Fibroblast of lung (primary cell): ENCODE measurements around the gene CDH7. TPM values are rescaled to one million over a fixed set of nuclear protein-coding genes. Genes with fewer than 3 reads are reported as not detected.

Experiments
- DNase-seq, 2 donors: peaks; one replicate each; pipeline versions ENCODE4 v3.0.0 to v3.0.0-alpha.2; 2010; ENCODE audit warnings: low read depth in 2 of 2
- H2AFZ ChIP-seq: 2 replicates; pipeline ENCODE4 v1.5.1; 2012; ENCODE audit warnings: low read length, control low read depth, inconsistent platforms
- H3K27ac ChIP-seq: 2 replicates; pipeline ENCODE4 v1.5.1; 2011; ENCODE audit warnings: low read length, control low read depth; ENCODE audit not compliant: insufficient read depth
- H3K27me3 ChIP-seq: 2 replicates; pipeline ENCODE4 v1.5.1; 2011; ENCODE audit warnings: mild to moderate bottlenecking, low read length; ENCODE audit not compliant: control insufficient read depth, insufficient read depth
- H3K36me3 ChIP-seq: 2 replicates; pipeline ENCODE4 v1.5.1; 2011; ENCODE audit warnings: low read length; ENCODE audit not compliant: control insufficient read depth, insufficient read depth
- H3K4me1 ChIP-seq: 2 replicates; pipeline ENCODE4 v1.5.1; 2011; ENCODE audit warnings: low read length; ENCODE audit not compliant: control insufficient read depth, insufficient read depth; ENCODE audit errors: extremely low read depth
- H3K4me2 ChIP-seq: 2 replicates; pipeline ENCODE4 v1.5.1; 2011; ENCODE audit warnings: low read length, control low read depth; ENCODE audit not compliant: insufficient read depth; ENCODE audit errors: extremely low read depth
- H3K4me3 ChIP-seq, 4 experiments: fragments of 200-600 bp in 1 of 4; sonication (generic) in 1 of 4; replicated peaks in 1 of 4; 2 replicates each; pipeline ENCODE4 v1.5.1; 2011 to 2016; ENCODE audit warnings: low read length in 4 of 4, low read depth in 3 of 4, mild to moderate bottlenecking in 3 of 4, control low read depth in 2 of 4, inconsistent platforms in 1 of 4, mixed read lengths in 1 of 4; ENCODE audit not compliant: insufficient read depth in 1 of 4; ENCODE audit errors: control extremely low read depth in 1 of 4
- H3K79me2 ChIP-seq: 2 replicates; pipeline ENCODE4 v1.5.1; 2012; ENCODE audit warnings: mild to moderate bottlenecking, low read length, inconsistent platforms; ENCODE audit not compliant: control insufficient read depth, insufficient read depth
- H3K9ac ChIP-seq: 2 replicates; pipeline ENCODE4 v1.5.1; 2011; ENCODE audit warnings: mild to moderate bottlenecking, low read length, control low read depth; ENCODE audit not compliant: insufficient read depth
- H3K9me3 ChIP-seq: 2 replicates; pipeline ENCODE4 v1.5.1; 2012; ENCODE audit warnings: low read depth, low read length; ENCODE audit not compliant: control insufficient read depth, insufficient read depth
- H4K20me1 ChIP-seq: 2 replicates; pipeline ENCODE4 v1.5.1; 2011; ENCODE audit warnings: low read length; ENCODE audit not compliant: control insufficient read depth, insufficient read depth; ENCODE audit errors: extremely low read depth
- CTCF ChIP-seq, 2 donors: IDR thresholded peaks in 1 of 2; conservative IDR thresholded peaks in 1 of 2; 1 replicate in 1 of 2; 2 replicates in 1 of 2; pipeline ENCODE4 v1.5.1; 2011 to 2012; ENCODE audit warnings: low read length in 2 of 2, control low read depth in 1 of 2, inconsistent platforms in 1 of 2, low read depth in 1 of 2, mild to moderate bottlenecking in 1 of 2
- EZH2 ChIP-seq: IDR thresholded peaks from 2 replicates; pipeline ENCODE4 v1.5.1; 2012; ENCODE audit warnings: low read length, control low read depth, mild to moderate bottlenecking; ENCODE audit errors: missing control alignments
- polyA plus RNA-seq, 2 donors: library from polyadenylated mRNA; depleted of rRNA in 1 of 2; stranded (reverse) in 1 of 2; unstranded in 1 of 2; fragments of >200 nt; gene quantifications; 2 replicates each; pipeline ENCODE4 v1.2.1, GENCODE V29; 2011 to 2012; ENCODE audit warnings: missing spikeins in 1 of 2
- total RNA-seq: library from RNA; depleted of rRNA; stranded (reverse); fragments of >200 nt; gene quantifications from 2 replicates; pipeline ENCODE4 v1.2.1, GENCODE V29; 2014

Gene CDH7
- total and polyA plus RNA-seq, 2 donors (not counting 1 experiment from before 2014, with no cell fraction given) = not detected

GRCh38 chr18:65762556-65762955 is 11.7 kb downstream of the CDH7 start:
- no peaks in the 10 kb centered on the region for H3K27me3 ChIP-seq
- no peaks in the 10 kb centered on the region for H3K4me1 ChIP-seq
- H3K9me3 ChIP-seq = no peaks in the 10 kb centered on the region
- no peak overlapping the region for H3K4me2 ChIP-seq
- DNase-seq = no peak
- H3K79me2 ChIP-seq = no peaks in the 10 kb centered on the region
- H3K4me3 ChIP-seq = no peak overlapping the region
- no peaks in the 10 kb centered on the region for H4K20me1 ChIP-seq
- no peak overlapping the region for H3K27ac ChIP-seq
- H3K9ac ChIP-seq = no peak overlapping the region
- TF ChIP-seq CTCF (conservative IDR thresholded peaks at IDR 0.05 in 1 of 2, IDR thresholded peaks at IDR 0.05 in 1 of 2; ENCODE audit: low read depth in 1 of 2, low read length in 2 of 2) = no peak
- TF ChIP-seq EZH2 = no peak
- H3K36me3 ChIP-seq = no peaks in the 10 kb centered on the region
- H2AFZ ChIP-seq = no peak overlapping the region

GRCh38 chr18:65767406-65767805 is 16.6 kb downstream of the CDH7 start:
- Histone ChIP-seq H3K79me2 (no peaks in the 10 kb centered on the region), H3K27me3 (no peaks in the 10 kb centered on the region), H3K27ac (no peak overlapping the region), H3K4me3 (no peak overlapping the region), H3K9ac (no peak overlapping the region), H2AFZ (no peak overlapping the region), H3K9me3 (no peaks in the 10 kb centered on the region), H3K36me3 (no peaks in the 10 kb centered on the region), H4K20me1 (no peaks in the 10 kb centered on the region), H3K4me2 (no peak overlapping the region), H3K4me1 (no peaks in the 10 kb centered on the region)
- TF ChIP-seq EZH2 = no peak
- TF ChIP-seq CTCF (conservative IDR thresholded peaks at IDR 0.05 in 1 of 2, IDR thresholded peaks at IDR 0.05 in 1 of 2; ENCODE audit: low read depth in 1 of 2, low read length in 2 of 2) = no peak
- no peak for DNase-seq

GRCh38 chr18:65768120-65768778 is 17.4 kb downstream of the CDH7 start:
- no peak overlapping the region for H3K4me2 ChIP-seq
- no peak overlapping the region for H2AFZ ChIP-seq
- H3K4me1 ChIP-seq = no peaks in the 10 kb centered on the region
- H3K27ac ChIP-seq = no peak overlapping the region
- no peak overlapping the region for H3K4me3 ChIP-seq
- H4K20me1 ChIP-seq = no peaks in the 10 kb centered on the region
- no peaks in the 10 kb centered on the region for H3K27me3 ChIP-seq
- H3K9ac ChIP-seq = no peak overlapping the region
- no peaks in the 10 kb centered on the region for H3K79me2 ChIP-seq
- no peaks in the 10 kb centered on the region for H3K9me3 ChIP-seq
- no peak for TF ChIP-seq CTCF (conservative IDR thresholded peaks at IDR 0.05 in 1 of 2, IDR thresholded peaks at IDR 0.05 in 1 of 2; ENCODE audit: low read depth in 1 of 2, low read length in 2 of 2)
- no peak for TF ChIP-seq EZH2
- no peaks in the 10 kb centered on the region for H3K36me3 ChIP-seq
- no peak for DNase-seq
